Osteocyte (in vitro differentiated cells): ENCODE data around the gene WDR43. TPM values are rescaled to one million over a fixed set of nuclear protein-coding genes. Genes with fewer than 3 reads are reported as not detected.

ENCODE experiments used
- DNase-seq: peaks from one replicate; pipeline ENCODE4 v3.0.0; 2021; ENCODE audit warnings: mixed read lengths; ENCODE audit not compliant: unreplicated experiment; ENCODE audit errors: extremely low spot score
- H3K27ac Mint-ChIP-seq: one replicate; pipeline ENCODE4 v1.8.0; 2021; ENCODE audit warnings: mild to moderate bottlenecking, mixed read lengths; ENCODE audit not compliant: unreplicated experiment
- H3K27me3 Mint-ChIP-seq: one replicate; pipeline ENCODE4 v1.8.0; 2021; ENCODE audit warnings: mixed read lengths; ENCODE audit not compliant: unreplicated experiment
- H3K36me3 Mint-ChIP-seq: one replicate; pipeline ENCODE4 v1.8.0; 2021; ENCODE audit warnings: mixed read lengths; ENCODE audit not compliant: unreplicated experiment
- H3K4me1 Mint-ChIP-seq: one replicate; pipeline ENCODE4 v1.8.0; 2021; ENCODE audit warnings: mixed read lengths; ENCODE audit not compliant: unreplicated experiment
- H3K4me3 Mint-ChIP-seq: one replicate; pipeline ENCODE4 v1.8.0; 2021; ENCODE audit warnings: mild to moderate bottlenecking, moderate library complexity, mixed read lengths; ENCODE audit not compliant: unreplicated experiment
- H3K9me3 Mint-ChIP-seq: one replicate; pipeline ENCODE4 v1.8.0; 2021; ENCODE audit warnings: mixed read lengths; ENCODE audit not compliant: unreplicated experiment
- CTCF ChIP-seq: fragments of 200-600 bp; sonication (generic); IDR thresholded peaks from 2 replicates; pipeline ENCODE4 v1.5.0; 2021; ENCODE audit warnings: antibody characterized with exemption, mild to moderate bottlenecking, moderate library complexity
- total RNA-seq: library from RNA; stranded (reverse); gene quantifications from 2 replicates; pipeline ENCODE4 v1.2.1, GENCODE V29; 2021

Gene WDR43
- total RNA-seq, 1 donor from 2014 or later: 39.8 TPM

GRCh38 chr2:28997237-28997846, 102.9 kb downstream of the WDR43 start:
- DNase-seq: no peak

More at GRCh38 chr2:28997237-28997846, 102.9 kb downstream of the WDR43 start:
- Mint-ChIP-seq H3K27me3 (peaks cover 7% of the 10 kb centered on the region), H3K9me3 (no peaks in the 10 kb centered on the region), H3K36me3 (no peaks in the 10 kb centered on the region), H3K27ac (no peak overlapping the region), H3K4me1 (no peaks in the 10 kb centered on the region), H3K4me3 (no peak overlapping the region)
- TF ChIP-seq CTCF: no peak

Other genes starting within 250 kb of the WDR43 start
- gene PPP1CB, start 142.8 kb upstream of the WDR43 start, total RNA-seq: 198 and 200 TPM in 2 replicates
- gene SPDYA, start 83.8 kb upstream of the WDR43 start, total RNA-seq: 0.62 and 1.2 TPM in 2 replicates
- 12.7 TPM in 2 replicates for gene TRMT61B, start 24.4 kb upstream of the WDR43 start, total RNA-seq
- gene TOGARAM2, start 86.6 kb downstream of the WDR43 start, total RNA-seq: not detected in 2 replicates
- not detected in 2 replicates for gene PCARE, start 179.9 kb downstream of the WDR43 start, total RNA-seq
- gene CLIP4, start 220.7 kb downstream of the WDR43 start, total RNA-seq: 22.1 and 24.6 TPM in 2 replicates